CD4-positive, alpha-beta T cell (primary cell): ENCODE measurements around the gene NFE2L2. TPM values are rescaled to one million over a fixed set of nuclear protein-coding genes. Genes with fewer than 3 reads are reported as not detected.

Experiments
- ATAC-seq: fragments of 200-7000 bp; cut with Tn5 transposase; one replicate; pipeline ENCODE4 v1.10.0; 2022; ENCODE audit warnings: mild to moderate bottlenecking; ENCODE audit not compliant: poor library complexity
- CTCF ChIA-PET: fragments of 350-600 bp; sonication (Branson Sonifier 250); formaldehyde crosslinking; loops from one replicate; lab custom pipeline; 2021; ENCODE audit warnings: antibody characterized with exemption, inconsistent platforms; lab: Charles Lee
- POLR2A ChIA-PET: fragments of 350-600 bp; sonication (Branson Sonifier 250); formaldehyde crosslinking; loops from one replicate; lab custom pipeline; 2021; ENCODE audit warnings: antibody characterized with exemption, inconsistent platforms; lab: Charles Lee
- DNase-seq, 14 experiments: peaks; one replicate each; pipeline ENCODE4 v3.0.0-alpha.2; 2013 to 2020; ENCODE audit warnings: mixed read lengths in 2 of 14
- H3K27ac ChIP-seq, 2 donors: one replicate each; pipeline versions ENCODE4 v1.5.1 to v1.7.0; 2013; ENCODE audit warnings: low read length in 2 of 2, low read depth in 1 of 2, mild to moderate bottlenecking in 1 of 2
- H3K27me3 ChIP-seq, 2 experiments: 1 replicate in 1 of 2; 2 replicates in 1 of 2; pipeline versions ENCODE4 v1.6.1 to v1.7.0; 2013; ENCODE audit warnings: low read length in 2 of 2, control low read depth in 1 of 2, mild to moderate bottlenecking in 1 of 2, moderate library complexity in 1 of 2; ENCODE audit not compliant: insufficient read depth in 2 of 2, control insufficient read depth in 1 of 2
- H3K36me3 ChIP-seq: one replicate; pipeline ENCODE4 v1.6.1; 2013; ENCODE audit warnings: low read length, control low read depth; ENCODE audit not compliant: insufficient read depth
- H3K4me1 ChIP-seq: one replicate; pipeline ENCODE4 v1.6.1; 2013; ENCODE audit warnings: low read length, control low read depth; ENCODE audit not compliant: insufficient read depth
- H3K4me3 ChIP-seq: one replicate; pipeline ENCODE4 v1.5.1; 2013; ENCODE audit warnings: mild to moderate bottlenecking, low read length, moderate library complexity
- H3K9me3 ChIP-seq, 2 experiments: 1 replicate in 1 of 2; 2 replicates in 1 of 2; pipeline versions ENCODE4 v1.6.1 to v1.7.0; 2013; ENCODE audit warnings: low read length in 2 of 2, mild to moderate bottlenecking in 2 of 2, control low read depth in 1 of 2, moderate library complexity in 1 of 2; ENCODE audit not compliant: control insufficient read depth in 1 of 2, insufficient read depth in 1 of 2
- H3K27ac Mint-ChIP-seq: one replicate; pipeline ENCODE4 v1.8.0; 2020; ENCODE audit warnings: mixed read lengths
- H3K27me3 Mint-ChIP-seq: one replicate; pipeline ENCODE4 v1.8.0; 2021; ENCODE audit warnings: mixed read lengths
- H3K36me3 Mint-ChIP-seq: one replicate; pipeline ENCODE4 v1.8.0; 2021; ENCODE audit warnings: low read depth, mixed read lengths
- H3K4me1 Mint-ChIP-seq: one replicate; pipeline ENCODE4 v1.8.0; 2021; ENCODE audit warnings: low read depth, mixed read lengths
- H3K4me3 Mint-ChIP-seq: one replicate; pipeline ENCODE4 v1.8.0; 2020; ENCODE audit warnings: mild to moderate bottlenecking, mixed read lengths
- H3K9me3 Mint-ChIP-seq: one replicate; pipeline ENCODE4 v1.8.0; 2020; ENCODE audit warnings: mixed read lengths
- intact Hi-C, 2 experiments: fragments of 100-400 bp; cut with DNase I in 1 of 2; cut with micrococcal nuclease in 1 of 2; formaldehyde crosslinking; loops; one replicate each; pipeline versions ENCODE4 v1.15.1 to v1.9.0; 2023 to 2025; cut with DNase I, micrococcal nuclease
- total RNA-seq, 174 experiments: library from RNA in 2 of 174; stranded (reverse) in 2 of 174; gene quantifications; one replicate each; pipeline ENCODE4 v1.2.3 and lab custom pipeline; 2021 to 2026
- TF ChIP-seq, protein P1 (sequence below): fragments of 200-600 bp; IDR thresholded peaks from one replicate; pipeline ENCODE4 v1.8.0; 2022; ENCODE audit warnings: antibody characterized with exemption, mild to moderate bottlenecking

The NFE2L2 gene
- total RNA-seq, 2 experiments from 2014 or later = 53.3 to 57.8 TPM

DNA sequence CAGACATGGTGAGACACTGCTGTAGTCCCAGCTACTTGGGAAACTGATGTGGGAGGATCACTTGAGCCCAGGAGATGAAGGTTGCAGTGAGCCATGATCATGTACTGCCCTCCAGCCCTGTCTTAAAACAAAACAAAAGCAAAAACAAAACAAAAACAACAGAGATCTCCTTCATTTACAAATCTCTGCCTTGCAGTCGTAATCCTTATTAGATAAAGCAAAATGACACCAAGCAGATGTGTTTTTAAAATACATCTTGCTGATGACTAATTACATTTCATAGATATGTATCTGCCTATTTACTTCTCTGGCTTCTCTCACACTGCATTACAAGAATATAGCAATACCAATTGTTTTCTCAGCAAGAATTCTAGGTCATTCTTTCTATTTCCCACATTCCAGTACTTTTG, 22.8 kb downstream of the NFE2L2 start:
- peaks cover 87% of the 10 kb centered on the region for H3K4me1 Mint-ChIP-seq
- POLR2A ChIA-PET = interaction anchor here (1.1 to 7.7 kb wide), 3 partner anchors 11 to 29 kb away, joined by 4 to 118 read pairs (median 5); partner anchors contain the start of genes HNRNPA3 and NFE2L2
- intact Hi-C loops = loop anchor here in 1 of 2 experiments (1.0 to 2.0 kb wide), 2 partner anchors 15 to 22 kb away; no protein-coding TSS in a partner anchor
- Histone ChIP-seq H3K4me3 (no peak overlapping the region), H3K27me3 (no peaks in the 10 kb centered on the region), H3K36me3 (peaks cover 14% of the 10 kb centered on the region), H3K9me3 (no peaks in the 10 kb centered on the region), H3K4me1 (peaks cover 56% of the 10 kb centered on the region), H3K27ac (peak overlapping the region; percentile 15 to 19)
- TF ChIP-seq, protein P1, sequence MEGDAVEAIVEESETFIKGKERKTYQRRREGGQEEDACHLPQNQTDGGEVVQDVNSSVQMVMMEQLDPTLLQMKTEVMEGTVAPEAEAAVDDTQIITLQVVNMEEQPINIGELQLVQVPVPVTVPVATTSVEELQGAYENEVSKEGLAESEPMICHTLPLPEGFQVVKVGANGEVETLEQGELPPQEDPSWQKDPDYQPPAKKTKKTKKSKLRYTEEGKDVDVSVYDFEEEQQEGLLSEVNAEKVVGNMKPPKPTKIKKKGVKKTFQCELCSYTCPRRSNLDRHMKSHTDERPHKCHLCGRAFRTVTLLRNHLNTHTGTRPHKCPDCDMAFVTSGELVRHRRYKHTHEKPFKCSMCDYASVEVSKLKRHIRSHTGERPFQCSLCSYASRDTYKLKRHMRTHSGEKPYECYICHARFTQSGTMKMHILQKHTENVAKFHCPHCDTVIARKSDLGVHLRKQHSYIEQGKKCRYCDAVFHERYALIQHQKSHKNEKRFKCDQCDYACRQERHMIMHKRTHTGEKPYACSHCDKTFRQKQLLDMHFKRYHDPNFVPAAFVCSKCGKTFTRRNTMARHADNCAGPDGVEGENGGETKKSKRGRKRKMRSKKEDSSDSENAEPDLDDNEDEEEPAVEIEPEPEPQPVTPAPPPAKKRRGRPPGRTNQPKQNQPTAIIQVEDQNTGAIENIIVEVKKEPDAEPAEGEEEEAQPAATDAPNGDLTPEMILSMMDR = no peak
- H3K9me3 Mint-ChIP-seq = no peaks in the 10 kb centered on the region
- H3K27me3 Mint-ChIP-seq = no peaks in the 10 kb centered on the region
- H3K36me3 Mint-ChIP-seq = peaks cover 62% of the 10 kb centered on the region
- peak overlapping the region; percentile 66 for H3K4me3 Mint-ChIP-seq
- H3K27ac Mint-ChIP-seq = peak overlapping the region; percentile 84
- CTCF ChIA-PET = interaction anchor here (2.8 to 6.5 kb wide), 2 partner anchors 8 to 22 kb away, joined by 10 to 46 read pairs; partner anchors contain the start of gene NFE2L2
- DNase-seq = no peak
- no peak for ATAC-seq

DNA sequence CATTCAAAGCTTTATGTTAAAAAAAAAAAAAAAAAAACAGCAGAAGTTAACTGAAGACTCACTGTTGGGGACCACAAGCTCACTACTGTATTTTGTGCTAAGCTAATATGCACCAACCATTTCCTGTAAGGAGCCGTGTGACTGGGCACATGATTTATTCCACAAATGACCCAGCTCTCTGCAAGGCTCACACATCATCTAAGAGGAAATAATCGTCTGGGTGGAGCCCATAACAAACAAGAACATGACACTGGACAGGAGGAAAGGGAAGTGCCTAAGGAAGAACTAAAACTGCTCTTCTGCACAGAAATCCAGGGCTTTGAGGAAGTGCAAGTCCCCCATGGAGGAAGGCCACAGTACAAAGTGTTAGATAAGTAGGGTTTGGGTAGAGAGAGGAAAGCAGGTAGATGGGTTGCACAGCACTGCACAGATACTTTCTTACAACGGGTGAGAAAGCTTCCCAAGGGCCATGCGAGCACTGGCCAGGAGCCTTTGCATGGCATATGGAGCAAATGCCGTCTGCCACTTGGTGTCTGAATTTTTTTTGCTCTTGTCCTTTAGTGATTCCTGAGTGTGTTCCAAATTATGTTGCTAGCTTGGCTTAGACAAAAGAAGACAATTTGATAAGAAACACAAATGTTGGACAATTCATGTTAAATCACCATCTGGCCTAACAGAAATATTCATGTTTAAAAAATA, 24.4 kb downstream of the NFE2L2 start:
- peak; percentile 75 for ATAC-seq
- POLR2A ChIA-PET = interaction anchor here (0.5 to 7.7 kb wide), 16 partner anchors 8 to 140 kb away, joined by 3 to 118 read pairs (median 4); partner anchors contain the start of genes HNRNPA3 and NFE2L2
- no peaks in the 10 kb centered on the region for H3K9me3 ChIP-seq
- Mint-ChIP-seq H3K27me3 (no peaks in the 10 kb centered on the region), H3K9me3 (no peaks in the 10 kb centered on the region), H3K4me1 (peaks cover 84% of the 10 kb centered on the region), H3K36me3 (peaks cover 61% of the 10 kb centered on the region), H3K27ac (peak overlapping the region; percentile 84), H3K4me3 (peak overlapping the region; percentile 32)
- peak overlapping the region; percentile 3 to 46 for H3K27ac ChIP-seq
- no peak overlapping the region for H3K4me3 ChIP-seq
- no peaks in the 10 kb centered on the region for H3K27me3 ChIP-seq
- TF ChIP-seq, protein P1 = no peak
- H3K36me3 ChIP-seq = peaks cover 19% of the 10 kb centered on the region
- intact Hi-C loops = loop anchor here in 1 of 2 experiments (2.0 kb wide), 1 partner anchor 17 kb away; no protein-coding TSS in a partner anchor
- peak in 5 of 14 experiments; percentile 26 to 79 (median 73) for DNase-seq
- CTCF ChIA-PET = interaction anchor here (1.2 to 6.5 kb wide), 4 partner anchors 9 to 75 kb away, joined by 4 to 46 read pairs (median 8); partner anchors contain the start of gene NFE2L2
- H3K4me1 ChIP-seq = peaks cover 58% of the 10 kb centered on the region

DNA sequence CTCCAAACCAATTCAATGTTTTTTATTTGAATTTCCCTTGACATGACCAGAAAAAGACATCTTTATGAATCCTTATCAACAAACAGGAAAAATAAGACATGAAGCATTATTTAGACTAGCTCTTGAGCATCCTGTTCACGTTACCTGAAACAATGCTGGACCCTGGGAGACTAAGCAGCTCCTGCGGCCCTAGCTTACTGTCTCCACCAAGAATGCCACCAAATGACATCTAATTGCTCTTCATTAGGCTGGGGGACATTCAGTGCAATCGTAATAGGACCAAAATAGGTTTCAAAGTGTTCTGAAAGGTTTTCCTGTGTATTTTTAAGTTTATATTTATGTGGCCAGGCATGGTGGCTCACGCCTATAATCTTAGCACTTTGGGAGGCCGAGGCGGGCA, 25.5 kb downstream of the NFE2L2 start:
- ATAC-seq (no peak), DNase-seq (no peak)
- ChIA-PET CTCF (interaction anchor here (1.3 to 6.5 kb wide), 3 partner anchors 8 to 25 kb away, joined by 5 to 46 read pairs (median 10); partner anchors contain the start of gene NFE2L2), POLR2A (interaction anchor here (0.6 to 7.7 kb wide), 8 partner anchors 8 to 176 kb away, joined by 3 to 118 read pairs (median 4); partner anchors contain the start of genes HNRNPA3 and NFE2L2)
- Mint-ChIP-seq H3K9me3 (no peaks in the 10 kb centered on the region), H3K4me3 (no peak overlapping the region), H3K36me3 (peaks cover 61% of the 10 kb centered on the region), H3K27me3 (no peaks in the 10 kb centered on the region), H3K4me1 (peaks cover 82% of the 10 kb centered on the region), H3K27ac (peak overlapping the region; percentile 84)
- H3K27ac ChIP-seq = peak overlapping the region in 1 of 2 donors; percentile 12
- H3K9me3 ChIP-seq = no peaks in the 10 kb centered on the region
- peaks cover 26% of the 10 kb centered on the region for H3K36me3 ChIP-seq
- intact Hi-C loops = no loop called here
- TF ChIP-seq, protein P1 = no peak
- H3K27me3 ChIP-seq = no peaks in the 10 kb centered on the region
- H3K4me1 ChIP-seq = peaks cover 53% of the 10 kb centered on the region
- H3K4me3 ChIP-seq = no peak overlapping the region
